HCT116 (cell line): ENCODE results near the gene IFITM2. TPM values are rescaled to one million over a fixed set of nuclear protein-coding genes. Genes with fewer than 3 reads are reported as not detected.

Experiments
- ATAC-seq: fragments of 200-7000 bp; cut with Tn5 transposase; 2 replicates; pipeline ENCODE4 v1.9.1; 2020; ENCODE audit warnings: mild to moderate bottlenecking, moderate library complexity
- BruUV-seq: library from RNA; stranded (reverse); fragments of 400-500 nt; replicated peaks from 2 replicates; lab custom pipeline; 2021; lab: Mats Ljungman, UMichigan
- CTCF ChIA-PET: fragments of 300-600 bp; sonication (Branson Sonifier 250); formaldehyde crosslinking; loops from one replicate; lab custom pipeline; 2021; ENCODE audit warnings: antibody characterized with exemption; lab: Charles Lee
- POLR2A ChIA-PET: fragments of 300-600, 350-600 bp; sonication (Branson Sonifier 250); formaldehyde crosslinking; loops from one replicate; lab custom pipeline; 2021; ENCODE audit warnings: antibody characterized with exemption; lab: Charles Lee
- RAD21 ChIA-PET, 2 experiments: fragments of 300-600 bp; sonication (Branson Sonifier 250); formaldehyde crosslinking; loops; one replicate each; lab custom pipeline; 2023; ENCODE audit warnings: low total read pairs in 2 of 2; ENCODE audit not compliant: uncharacterized antibody in 2 of 2, unreplicated experiment in 2 of 2, low non-redundant PET in 1 of 2; lab: Charles Lee
- DNase-seq: peaks from one replicate; pipeline ENCODE4 v3.0.0-alpha.2; 2010; ENCODE audit warnings: low read depth, low spot score
- H2AFZ ChIP-seq: fragments of 200-600 bp; shearing (Covaris generic), sonication (generic); 2 replicates; pipeline ENCODE4 v1.6.1; 2017; ENCODE audit warnings: low read depth, mixed run types, mixed read lengths, antibody characterized with exemption, low read length; ENCODE audit not compliant: poor library complexity, severe bottlenecking
- H3K27ac ChIP-seq: 2 replicates; pipeline ENCODE4 v1.5.1; 2012; ENCODE audit warnings: low read depth, low read length
- H3K27me3 ChIP-seq: fragments of 200-600 bp; sonication (generic); 2 replicates; pipeline ENCODE4 v1.6.1; 2016; ENCODE audit warnings: mixed run types, low read length, mixed read lengths; ENCODE audit not compliant: insufficient read depth
- H3K36me3 ChIP-seq, 2 experiments: fragments of 200-500 bp in 1 of 2; fragments of 200-600 bp in 1 of 2; sonication (Bioruptor generic) in 1 of 2; sonication (generic) in 1 of 2; 2 replicates each; pipeline versions ENCODE4 v1.5.1 to v1.6.1; 2014 to 2016; ENCODE audit warnings: low read length in 2 of 2, inconsistent platforms in 1 of 2, mixed read lengths in 1 of 2, mixed run types in 1 of 2; ENCODE audit not compliant: insufficient read depth in 2 of 2, control insufficient read depth in 1 of 2
- H3K4me1 ChIP-seq, 2 experiments: fragments of 200-600 bp in 1 of 2; sonication (generic) in 1 of 2; 2 replicates each; pipeline versions ENCODE4 v1.5.1 to v1.6.1; 2012 to 2017; ENCODE audit warnings: low read length in 2 of 2, inconsistent platforms in 1 of 2, mild to moderate bottlenecking in 1 of 2, mixed read lengths in 1 of 2, mixed run types in 1 of 2, moderate library complexity in 1 of 2; ENCODE audit not compliant: insufficient read depth in 2 of 2, control insufficient read depth in 1 of 2
- H3K4me2 ChIP-seq: fragments of 200-600 bp; sonication (generic); 2 replicates; pipeline ENCODE4 v1.6.1; 2017; ENCODE audit warnings: mixed run types, low read length, mixed read lengths
- H3K4me3 ChIP-seq, 2 experiments: fragments of 200-600 bp in 1 of 2; sonication (generic) in 1 of 2; replicated peaks in 1 of 2; 2 replicates each; pipeline ENCODE4 v1.5.1; 2011 to 2016; ENCODE audit warnings: low read length in 2 of 2, control low read depth in 1 of 2, low read depth in 1 of 2, mild to moderate bottlenecking in 1 of 2, mixed read lengths in 1 of 2, mixed run types in 1 of 2
- H3K79me2 ChIP-seq: fragments of 200-600 bp; sonication (generic); 2 replicates; pipeline ENCODE4 v1.6.1; 2017; ENCODE audit warnings: mild to moderate bottlenecking, mixed run types, low read length, moderate library complexity, mixed read lengths; ENCODE audit not compliant: insufficient read depth
- H3K9ac ChIP-seq: fragments of 200-600 bp; sonication (generic); 2 replicates; pipeline ENCODE4 v1.6.1; 2016; ENCODE audit warnings: low read length, mixed read lengths
- H3K9me2 ChIP-seq: fragments of 200-600 bp; sonication (generic), shearing (Covaris generic); 2 replicates; pipeline ENCODE4 v1.6.1; 2017; ENCODE audit warnings: mixed run types, mild to moderate bottlenecking, moderate library complexity; ENCODE audit not compliant: insufficient read depth
- H3K9me3 ChIP-seq, 2 experiments: fragments of 200-500 bp in 1 of 2; fragments of 200-600 bp in 1 of 2; sonication (Bioruptor generic) in 1 of 2; sonication (generic) in 1 of 2; 2 replicates each; pipeline ENCODE4 v1.6.1; 2014 to 2017; ENCODE audit warnings: low read length in 2 of 2, mixed read lengths in 2 of 2, inconsistent platforms in 1 of 2, low read depth in 1 of 2, mild to moderate bottlenecking in 1 of 2, mixed run types in 1 of 2, moderate library complexity in 1 of 2; ENCODE audit not compliant: control insufficient read depth in 1 of 2, insufficient read depth in 1 of 2
- H4K20me1 ChIP-seq: fragments of 200-600 bp; sonication (generic), shearing (Covaris generic); 2 replicates; pipeline ENCODE4 v1.6.1; 2017; ENCODE audit warnings: mixed run types, mild to moderate bottlenecking, moderate library complexity; ENCODE audit not compliant: insufficient read depth
- CEBPB ChIP-seq: IDR thresholded peaks from 2 replicates; pipeline ENCODE4 v1.6.1; 2012; ENCODE audit warnings: low read depth
- FOSL1 ChIP-seq: IDR thresholded peaks from 2 replicates; pipeline ENCODE4 v1.6.1; 2012; ENCODE audit warnings: low read depth
- POLR2A ChIP-seq: IDR thresholded peaks from 2 replicates; pipeline ENCODE4 v1.7.0; 2011; ENCODE audit warnings: borderline replicate concordance; ENCODE audit not compliant: insufficient read depth, insufficient read length; ENCODE audit errors: extremely low read depth
- RAD21 ChIP-seq: IDR thresholded peaks from 2 replicates; pipeline ENCODE4 v1.6.1; 2012; ENCODE audit warnings: low read depth, mild to moderate bottlenecking
- SP1 ChIP-seq: IDR thresholded peaks from 2 replicates; pipeline ENCODE4 v1.6.1; 2012; ENCODE audit warnings: low read depth
- intact Hi-C: fragments of 100-400 bp; cut with micrococcal nuclease; formaldehyde crosslinking; loops from 2 replicates; pipeline ENCODE4 v1.10.0; 2022
- total RNA-seq: library from RNA; stranded (reverse); gene quantifications from one replicate; pipeline ENCODE4 v1.2.1, GENCODE V29; 2021; ENCODE audit not compliant: unreplicated experiment
- TF ChIP-seq, protein P1 (sequence below): IDR thresholded peaks from 2 replicates; pipeline ENCODE4 v1.6.1; 2012; ENCODE audit warnings: low read depth
- TF ChIP-seq, protein P2 (sequence below): IDR thresholded peaks from 2 replicates; pipeline ENCODE4 v1.6.1; 2012
- TF ChIP-seq, protein P3 (sequence below), 3 experiments: fragments of 200-600 bp in 1 of 3; sonication (generic) in 1 of 3; IDR thresholded peaks in 2 of 3; conservative IDR thresholded peaks in 1 of 3; 2 replicates each; pipeline ENCODE4 v1.5.1; 2012 to 2017; ENCODE audit warnings: low read depth in 2 of 3, low read length in 2 of 3, antibody characterized with exemption in 1 of 3, borderline replicate concordance in 1 of 3, control low read depth in 1 of 3, mild to moderate bottlenecking in 1 of 3, mixed read lengths in 1 of 3, mixed run types in 1 of 3, moderate library complexity in 1 of 3; ENCODE audit not compliant: insufficient read depth in 1 of 3
- TF ChIP-seq, protein P4 (sequence below): IDR thresholded peaks from 2 replicates; pipeline ENCODE4 v1.6.1; 2011; ENCODE audit warnings: mild to moderate bottlenecking, low read length, moderate library complexity; ENCODE audit not compliant: insufficient replicate concordance; ENCODE audit errors: extremely low read depth

The IFITM2 gene
- total RNA-seq, 1 experiment from 2014 or later: 106 TPM

DNA sequence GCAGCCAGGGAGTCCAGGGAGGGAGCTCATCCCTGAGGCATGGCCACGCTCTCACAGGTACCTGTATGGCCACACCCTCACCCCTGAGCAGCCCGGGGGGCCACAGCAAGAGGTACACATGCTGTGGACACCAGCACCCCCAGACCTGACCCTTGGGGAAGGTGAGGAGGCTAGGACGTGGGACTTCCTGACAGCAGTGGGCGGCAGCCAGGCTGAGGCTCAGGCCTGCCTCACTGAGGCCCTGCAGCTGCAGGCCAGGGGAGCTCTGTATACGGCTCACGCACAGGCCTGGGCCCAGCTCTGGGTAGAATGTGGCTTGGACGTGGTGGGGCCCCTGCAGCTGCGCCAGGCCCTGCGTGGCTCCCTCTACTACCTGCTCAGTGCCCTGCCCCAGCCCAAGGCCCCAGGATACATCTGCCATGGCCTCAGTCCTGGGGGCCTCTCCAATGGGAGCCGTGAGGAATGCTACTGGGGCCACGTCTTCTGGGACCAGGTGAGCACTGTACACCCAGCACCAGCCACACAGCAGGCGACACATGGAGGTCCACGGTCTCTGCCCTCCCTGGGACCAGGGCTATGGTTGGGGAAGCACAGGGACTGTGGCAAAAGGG lies 16.9 kb upstream of the IFITM2 start:
- Histone ChIP-seq H3K4me2 (no peak overlapping the region), H3K9me2 (no peaks in the 10 kb centered on the region), H4K20me1 (no peaks in the 10 kb centered on the region), H3K27ac (peak overlapping the region; percentile 29; the same call in 1 of the 2 replicates), H3K9ac (no peak overlapping the region), H2AFZ (no peak overlapping the region), H3K27me3 (no peaks in the 10 kb centered on the region), H3K4me3 (no peak overlapping the region), H3K9me3 (no peaks in the 10 kb centered on the region), H3K36me3 (peaks cover 0 to 5% of the 10 kb centered on the region in 2 experiments; a peak in 3 of 4 replicates), H3K79me2 (peaks cover 7% of the 10 kb centered on the region; the same call in 1 of the 2 replicates), H3K4me1 (peaks cover 14 to 25% of the 10 kb centered on the region in 2 experiments)
- ATAC-seq (no peak), DNase-seq (no peak)
- ChIA-PET CTCF (no interaction called here), POLR2A (no interaction called here), RAD21 (no interaction called here)
- no TSS peak for BruUV-seq
- intact Hi-C loops: no loop called here
- TF ChIP-seq RAD21 (no peak), CEBPB (no peak), FOSL1 (no peak), SP1 (no peak), POLR2A (no peak)
- TF ChIP-seq, protein P1, sequence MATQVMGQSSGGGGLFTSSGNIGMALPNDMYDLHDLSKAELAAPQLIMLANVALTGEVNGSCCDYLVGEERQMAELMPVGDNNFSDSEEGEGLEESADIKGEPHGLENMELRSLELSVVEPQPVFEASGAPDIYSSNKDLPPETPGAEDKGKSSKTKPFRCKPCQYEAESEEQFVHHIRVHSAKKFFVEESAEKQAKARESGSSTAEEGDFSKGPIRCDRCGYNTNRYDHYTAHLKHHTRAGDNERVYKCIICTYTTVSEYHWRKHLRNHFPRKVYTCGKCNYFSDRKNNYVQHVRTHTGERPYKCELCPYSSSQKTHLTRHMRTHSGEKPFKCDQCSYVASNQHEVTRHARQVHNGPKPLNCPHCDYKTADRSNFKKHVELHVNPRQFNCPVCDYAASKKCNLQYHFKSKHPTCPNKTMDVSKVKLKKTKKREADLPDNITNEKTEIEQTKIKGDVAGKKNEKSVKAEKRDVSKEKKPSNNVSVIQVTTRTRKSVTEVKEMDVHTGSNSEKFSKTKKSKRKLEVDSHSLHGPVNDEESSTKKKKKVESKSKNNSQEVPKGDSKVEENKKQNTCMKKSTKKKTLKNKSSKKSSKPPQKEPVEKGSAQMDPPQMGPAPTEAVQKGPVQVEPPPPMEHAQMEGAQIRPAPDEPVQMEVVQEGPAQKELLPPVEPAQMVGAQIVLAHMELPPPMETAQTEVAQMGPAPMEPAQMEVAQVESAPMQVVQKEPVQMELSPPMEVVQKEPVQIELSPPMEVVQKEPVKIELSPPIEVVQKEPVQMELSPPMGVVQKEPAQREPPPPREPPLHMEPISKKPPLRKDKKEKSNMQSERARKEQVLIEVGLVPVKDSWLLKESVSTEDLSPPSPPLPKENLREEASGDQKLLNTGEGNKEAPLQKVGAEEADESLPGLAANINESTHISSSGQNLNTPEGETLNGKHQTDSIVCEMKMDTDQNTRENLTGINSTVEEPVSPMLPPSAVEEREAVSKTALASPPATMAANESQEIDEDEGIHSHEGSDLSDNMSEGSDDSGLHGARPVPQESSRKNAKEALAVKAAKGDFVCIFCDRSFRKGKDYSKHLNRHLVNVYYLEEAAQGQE: no peak
- TF ChIP-seq, protein P2, sequence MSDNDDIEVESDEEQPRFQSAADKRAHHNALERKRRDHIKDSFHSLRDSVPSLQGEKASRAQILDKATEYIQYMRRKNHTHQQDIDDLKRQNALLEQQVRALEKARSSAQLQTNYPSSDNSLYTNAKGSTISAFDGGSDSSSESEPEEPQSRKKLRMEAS: no peak
- TF ChIP-seq, protein P3, sequence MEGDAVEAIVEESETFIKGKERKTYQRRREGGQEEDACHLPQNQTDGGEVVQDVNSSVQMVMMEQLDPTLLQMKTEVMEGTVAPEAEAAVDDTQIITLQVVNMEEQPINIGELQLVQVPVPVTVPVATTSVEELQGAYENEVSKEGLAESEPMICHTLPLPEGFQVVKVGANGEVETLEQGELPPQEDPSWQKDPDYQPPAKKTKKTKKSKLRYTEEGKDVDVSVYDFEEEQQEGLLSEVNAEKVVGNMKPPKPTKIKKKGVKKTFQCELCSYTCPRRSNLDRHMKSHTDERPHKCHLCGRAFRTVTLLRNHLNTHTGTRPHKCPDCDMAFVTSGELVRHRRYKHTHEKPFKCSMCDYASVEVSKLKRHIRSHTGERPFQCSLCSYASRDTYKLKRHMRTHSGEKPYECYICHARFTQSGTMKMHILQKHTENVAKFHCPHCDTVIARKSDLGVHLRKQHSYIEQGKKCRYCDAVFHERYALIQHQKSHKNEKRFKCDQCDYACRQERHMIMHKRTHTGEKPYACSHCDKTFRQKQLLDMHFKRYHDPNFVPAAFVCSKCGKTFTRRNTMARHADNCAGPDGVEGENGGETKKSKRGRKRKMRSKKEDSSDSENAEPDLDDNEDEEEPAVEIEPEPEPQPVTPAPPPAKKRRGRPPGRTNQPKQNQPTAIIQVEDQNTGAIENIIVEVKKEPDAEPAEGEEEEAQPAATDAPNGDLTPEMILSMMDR (IDR thresholded peaks at IDR 0.05 in 2 of 3, conservative IDR thresholded peaks at IDR 0.05 in 1 of 3; ENCODE audit: borderline replicate concordance in 1 of 3, insufficient read depth in 1 of 3, low read depth in 2 of 3, low read length in 2 of 3): no peak
- TF ChIP-seq, protein P4, sequence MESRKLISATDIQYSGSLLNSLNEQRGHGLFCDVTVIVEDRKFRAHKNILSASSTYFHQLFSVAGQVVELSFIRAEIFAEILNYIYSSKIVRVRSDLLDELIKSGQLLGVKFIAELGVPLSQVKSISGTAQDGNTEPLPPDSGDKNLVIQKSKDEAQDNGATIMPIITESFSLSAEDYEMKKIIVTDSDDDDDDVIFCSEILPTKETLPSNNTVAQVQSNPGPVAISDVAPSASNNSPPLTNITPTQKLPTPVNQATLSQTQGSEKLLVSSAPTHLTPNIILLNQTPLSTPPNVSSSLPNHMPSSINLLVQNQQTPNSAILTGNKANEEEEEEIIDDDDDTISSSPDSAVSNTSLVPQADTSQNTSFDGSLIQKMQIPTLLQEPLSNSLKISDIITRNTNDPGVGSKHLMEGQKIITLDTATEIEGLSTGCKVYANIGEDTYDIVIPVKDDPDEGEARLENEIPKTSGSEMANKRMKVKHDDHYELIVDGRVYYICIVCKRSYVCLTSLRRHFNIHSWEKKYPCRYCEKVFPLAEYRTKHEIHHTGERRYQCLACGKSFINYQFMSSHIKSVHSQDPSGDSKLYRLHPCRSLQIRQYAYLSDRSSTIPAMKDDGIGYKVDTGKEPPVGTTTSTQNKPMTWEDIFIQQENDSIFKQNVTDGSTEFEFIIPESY: no peak
